Stimulated activated CD4-positive, alpha-beta T cell treated with anti-CD3 and anti-CD28 coated beads, TNF-alpha, amount 100 ng/mL, for 24 hours (primary cell): ENCODE measurements around the gene WRNIP1.
A peak's percentile ranks its signal among the peaks of the same experiment; 100 is the strongest.

Source experiments
- DNase-seq, 3 experiments: peaks; one replicate each; pipeline ENCODE4 v3.0.0-alpha.2; 2020; ENCODE audit warnings: low read depth in 3 of 3

WRNIP1 gene

GRCh38 chr6:2765166-2765895 is at the start of gene WRNIP1:
WRNIP1 (plus strand) TSS chr6:2765393; CDS start chr6:2765623, 230 bp downstream.
- DNase-seq: peak; percentile 89 to 96 (median 94)

- no peak for DNase-seq
Measured at GRCh38 chr6:2715737-2716136, 49.5 kb upstream of the WRNIP1 start.

- DNase-seq: no peak
Measured at GRCh38 chr6:2716936-2717700, 48.1 kb upstream of the WRNIP1 start.

GRCh38 chr6:2718334-2719092 is 46.7 kb upstream of the WRNIP1 start:
- DNase-seq: no peak

GRCh38 chr6:2719093-2719455 is 46.1 kb upstream of the WRNIP1 start:
- no peak for DNase-seq

GRCh38 chr6:2721219-2721618 is 44.0 kb upstream of the WRNIP1 start:
- no peak for DNase-seq

GRCh38 chr6:2725364-2725988 is 39.7 kb upstream of the WRNIP1 start:
- no peak for DNase-seq

- no peak for DNase-seq
Measured at GRCh38 chr6:2725999-2726567, 39.1 kb upstream of the WRNIP1 start.

GRCh38 chr6:2729921-2730320 is 35.3 kb upstream of the WRNIP1 start:
- no peak for DNase-seq

GRCh38 chr6:2730353-2731107 is 34.7 kb upstream of the WRNIP1 start:
- DNase-seq: no peak

- DNase-seq: peak in 1 of 3 experiments; percentile 3
Measured at GRCh38 chr6:2731281-2731909, 33.8 kb upstream of the WRNIP1 start.

- DNase-seq: no peak
Measured at GRCh38 chr6:2732503-2733089, 32.6 kb upstream of the WRNIP1 start.

- peak in 1 of 3 experiments; percentile 26 for DNase-seq
Measured at GRCh38 chr6:2733324-2733723, 31.9 kb upstream of the WRNIP1 start.

GRCh38 chr6:2733736-2734480 is 31.3 kb upstream of the WRNIP1 start:
- no peak for DNase-seq

- DNase-seq: no peak
Measured at GRCh38 chr6:2734488-2735166, 30.6 kb upstream of the WRNIP1 start.

GRCh38 chr6:2737885-2738284 is 27.3 kb upstream of the WRNIP1 start:
- no peak for DNase-seq

- DNase-seq: peak in 1 of 3 experiments; percentile 34
Measured at GRCh38 chr6:2738373-2738979, 26.7 kb upstream of the WRNIP1 start.

- no peak for DNase-seq
Measured at GRCh38 chr6:2739335-2739734, 25.9 kb upstream of the WRNIP1 start.
